GM23338 (cell line): ENCODE results near the gene CALCR.

Source experiments
- EZH2 ChIP-seq: fragments of 200-600 bp; sonication (generic); IDR thresholded peaks from one replicate; pipeline ENCODE4 v1.8.0; 2017; ENCODE audit warnings: antibody characterized with exemption, mild to moderate bottlenecking, low read depth; ENCODE audit not compliant: unreplicated experiment
- POLR2AphosphoS5 ChIP-seq: IDR thresholded peaks from 2 replicates; pipeline ENCODE4 v1.6.1; 2016; ENCODE audit warnings: antibody characterized with exemption, low read depth
- STAT1 ChIP-seq: IDR thresholded peaks from one replicate; pipeline ENCODE4 v1.6.1; 2016; ENCODE audit warnings: antibody characterized with exemption; ENCODE audit not compliant: unreplicated experiment
- TF ChIP-seq, protein P1 (sequence below), 2 experiments: fragments of 200-600 bp in 1 of 2; sonication (generic) in 1 of 2; conservative IDR thresholded peaks; 2 replicates each; pipeline versions ENCODE4 v1.5.1 to v1.6.1; 2016 to 2017; ENCODE audit warnings: antibody characterized with exemption in 2 of 2, low read depth in 2 of 2, mild to moderate bottlenecking in 2 of 2, moderate library complexity in 1 of 2
- TF ChIP-seq, protein P2 (sequence below): IDR thresholded peaks from one replicate; pipeline ENCODE4 v1.6.1; 2018; ENCODE audit warnings: antibody characterized with exemption; ENCODE audit not compliant: unreplicated experiment

DNA sequence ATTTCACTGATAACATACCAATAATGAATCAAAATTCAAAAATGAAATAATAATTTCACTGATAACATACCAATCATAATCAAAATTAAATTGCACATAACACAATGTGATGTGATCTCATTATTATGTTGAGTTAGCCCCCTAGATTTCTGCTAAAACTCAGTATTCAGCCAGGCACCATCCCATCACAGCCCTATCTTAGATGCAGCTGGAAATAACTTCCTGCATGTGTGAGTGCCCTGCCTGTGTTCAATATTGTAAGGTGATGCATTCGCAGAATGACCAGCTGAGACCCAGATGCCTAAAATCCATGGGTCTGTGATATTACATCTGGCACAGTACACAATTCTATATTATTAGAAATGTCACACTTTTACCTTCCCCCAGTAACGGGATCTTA is 142.4 kb downstream of the CALCR start:
- TF ChIP-seq POLR2AphosphoS5 (no peak), EZH2 (no peak), STAT1 (no peak)
- TF ChIP-seq, protein P1, sequence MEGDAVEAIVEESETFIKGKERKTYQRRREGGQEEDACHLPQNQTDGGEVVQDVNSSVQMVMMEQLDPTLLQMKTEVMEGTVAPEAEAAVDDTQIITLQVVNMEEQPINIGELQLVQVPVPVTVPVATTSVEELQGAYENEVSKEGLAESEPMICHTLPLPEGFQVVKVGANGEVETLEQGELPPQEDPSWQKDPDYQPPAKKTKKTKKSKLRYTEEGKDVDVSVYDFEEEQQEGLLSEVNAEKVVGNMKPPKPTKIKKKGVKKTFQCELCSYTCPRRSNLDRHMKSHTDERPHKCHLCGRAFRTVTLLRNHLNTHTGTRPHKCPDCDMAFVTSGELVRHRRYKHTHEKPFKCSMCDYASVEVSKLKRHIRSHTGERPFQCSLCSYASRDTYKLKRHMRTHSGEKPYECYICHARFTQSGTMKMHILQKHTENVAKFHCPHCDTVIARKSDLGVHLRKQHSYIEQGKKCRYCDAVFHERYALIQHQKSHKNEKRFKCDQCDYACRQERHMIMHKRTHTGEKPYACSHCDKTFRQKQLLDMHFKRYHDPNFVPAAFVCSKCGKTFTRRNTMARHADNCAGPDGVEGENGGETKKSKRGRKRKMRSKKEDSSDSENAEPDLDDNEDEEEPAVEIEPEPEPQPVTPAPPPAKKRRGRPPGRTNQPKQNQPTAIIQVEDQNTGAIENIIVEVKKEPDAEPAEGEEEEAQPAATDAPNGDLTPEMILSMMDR (conservative IDR thresholded peaks at IDR 0.05; ENCODE audit: low read depth in 2 of 2) = no peak
- TF ChIP-seq, protein P2, sequence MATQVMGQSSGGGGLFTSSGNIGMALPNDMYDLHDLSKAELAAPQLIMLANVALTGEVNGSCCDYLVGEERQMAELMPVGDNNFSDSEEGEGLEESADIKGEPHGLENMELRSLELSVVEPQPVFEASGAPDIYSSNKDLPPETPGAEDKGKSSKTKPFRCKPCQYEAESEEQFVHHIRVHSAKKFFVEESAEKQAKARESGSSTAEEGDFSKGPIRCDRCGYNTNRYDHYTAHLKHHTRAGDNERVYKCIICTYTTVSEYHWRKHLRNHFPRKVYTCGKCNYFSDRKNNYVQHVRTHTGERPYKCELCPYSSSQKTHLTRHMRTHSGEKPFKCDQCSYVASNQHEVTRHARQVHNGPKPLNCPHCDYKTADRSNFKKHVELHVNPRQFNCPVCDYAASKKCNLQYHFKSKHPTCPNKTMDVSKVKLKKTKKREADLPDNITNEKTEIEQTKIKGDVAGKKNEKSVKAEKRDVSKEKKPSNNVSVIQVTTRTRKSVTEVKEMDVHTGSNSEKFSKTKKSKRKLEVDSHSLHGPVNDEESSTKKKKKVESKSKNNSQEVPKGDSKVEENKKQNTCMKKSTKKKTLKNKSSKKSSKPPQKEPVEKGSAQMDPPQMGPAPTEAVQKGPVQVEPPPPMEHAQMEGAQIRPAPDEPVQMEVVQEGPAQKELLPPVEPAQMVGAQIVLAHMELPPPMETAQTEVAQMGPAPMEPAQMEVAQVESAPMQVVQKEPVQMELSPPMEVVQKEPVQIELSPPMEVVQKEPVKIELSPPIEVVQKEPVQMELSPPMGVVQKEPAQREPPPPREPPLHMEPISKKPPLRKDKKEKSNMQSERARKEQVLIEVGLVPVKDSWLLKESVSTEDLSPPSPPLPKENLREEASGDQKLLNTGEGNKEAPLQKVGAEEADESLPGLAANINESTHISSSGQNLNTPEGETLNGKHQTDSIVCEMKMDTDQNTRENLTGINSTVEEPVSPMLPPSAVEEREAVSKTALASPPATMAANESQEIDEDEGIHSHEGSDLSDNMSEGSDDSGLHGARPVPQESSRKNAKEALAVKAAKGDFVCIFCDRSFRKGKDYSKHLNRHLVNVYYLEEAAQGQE = no peak
